Cortex of kidney (tissue), 1 donor: ENCODE measurements around the gene ATP11C.
"Not testable (repeated sequence)": the region's sequence is repeated elsewhere in the genome, so short reads cannot be mapped to it uniquely, and the experiment has no call there.

Experiments used
- DNase-seq: peaks from one replicate; lab custom pipeline; 2025; lab: John Stamatoyannopoulos, UW

ATP11C gene

DNA sequence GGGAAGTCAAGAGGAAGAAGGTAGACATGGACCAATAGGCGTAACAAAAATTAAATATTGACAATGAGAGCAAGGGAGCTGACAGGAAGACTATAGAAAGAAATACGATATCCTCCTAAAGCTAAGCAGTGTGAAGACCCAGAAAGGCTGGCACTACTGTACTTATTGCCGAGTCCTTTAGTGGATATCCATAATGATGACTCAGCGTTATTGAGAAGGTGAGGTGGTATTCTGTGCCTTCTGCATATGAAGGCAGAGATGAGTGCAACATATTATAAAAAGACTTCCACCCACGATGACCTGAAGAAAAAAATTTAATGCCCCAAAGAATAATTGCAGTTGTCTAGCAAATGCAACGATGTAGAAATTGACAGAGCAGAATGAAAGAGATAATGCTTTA is 211.9 kb downstream of the ATP11C start:
- DNase-seq, result no peak

DNA sequence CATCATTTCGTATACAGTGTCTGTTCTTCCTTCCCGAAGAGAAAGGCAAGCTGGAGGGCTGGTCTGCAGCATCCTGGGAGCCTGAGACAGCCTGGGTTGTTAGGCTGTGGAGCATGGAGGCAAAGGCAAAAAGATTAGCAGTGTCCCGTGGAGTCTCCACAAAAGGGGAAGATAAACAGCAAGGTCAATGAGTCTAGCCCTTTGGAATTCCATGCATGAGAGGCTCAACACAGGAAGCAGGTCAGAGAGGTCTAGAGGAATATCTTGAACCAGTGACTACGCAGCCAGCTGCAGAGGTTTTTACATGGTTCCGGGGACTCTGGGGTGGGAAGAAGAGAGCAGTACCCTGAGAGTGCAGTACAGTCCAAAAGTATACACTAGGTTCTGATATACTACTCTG is 212.7 kb downstream of the ATP11C start:
- no peak for DNase-seq

DNA sequence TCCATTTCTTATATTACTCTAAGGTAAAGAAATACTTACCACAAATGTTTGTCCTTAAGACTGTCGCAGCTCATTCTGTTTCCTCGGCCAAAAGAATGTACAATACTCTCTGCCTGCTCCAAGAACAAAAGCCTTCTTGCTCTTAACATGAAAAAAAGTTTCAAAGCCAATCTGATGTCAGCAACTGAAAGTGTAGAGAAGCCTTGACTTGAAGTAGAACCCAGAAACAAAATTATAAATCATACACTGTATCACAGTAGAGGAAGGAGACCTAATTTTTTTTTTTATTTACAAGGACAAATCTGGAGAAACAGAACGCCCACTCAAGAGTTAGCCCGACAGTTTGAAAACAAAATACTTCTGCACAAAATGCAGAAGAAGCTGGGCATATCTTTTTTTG is 224.8 kb downstream of the ATP11C start, which contains the start of gene MCF2:
TSS of gene MCF2 (minus strand) at position 101 of the 400 bp plus-strand sequence. CDS start 56,423 bp downstream, outside the sequence.
- DNase-seq, result no peak

DNA sequence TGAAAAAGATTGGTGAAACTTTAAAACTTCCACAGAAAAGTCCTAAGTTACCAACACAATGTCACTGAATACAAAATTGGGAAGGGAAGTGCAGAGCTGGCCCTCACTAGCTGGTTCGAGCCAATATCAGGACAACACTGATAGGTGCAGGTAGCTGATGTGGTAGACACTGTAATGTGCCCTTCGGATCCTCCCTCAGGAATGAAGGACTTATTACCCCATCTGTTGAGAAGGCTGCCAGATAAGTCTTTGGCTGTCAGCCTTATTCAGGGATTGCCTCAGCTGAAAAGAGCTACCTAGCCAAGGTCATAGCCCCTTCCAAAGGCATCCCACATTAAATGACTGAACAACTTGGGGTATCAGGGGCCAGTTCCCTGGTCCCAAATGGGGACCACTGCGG is 230.2 kb downstream of the ATP11C start:
- DNase-seq, result no peak

DNA sequence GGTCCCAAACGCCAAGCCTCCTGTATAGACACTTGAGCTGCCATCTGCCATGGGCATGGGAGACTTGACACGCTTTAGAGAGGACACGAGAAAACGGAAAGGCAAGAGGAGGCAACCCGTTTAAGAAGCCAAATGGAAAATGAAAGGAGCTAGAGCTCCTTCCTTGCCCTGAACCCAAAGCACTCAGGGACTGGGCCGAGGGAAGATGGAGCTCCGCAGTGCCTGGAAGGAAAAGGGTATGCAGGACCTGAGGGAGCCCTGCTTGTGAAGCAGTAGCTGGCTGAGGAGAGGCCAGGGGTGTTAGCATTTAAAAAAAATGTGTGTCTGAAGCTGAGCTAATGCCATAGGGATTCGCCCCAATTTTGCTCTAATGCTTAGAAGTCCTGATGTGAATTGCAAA is 239.9 kb downstream of the ATP11C start:
- DNase-seq, result no peak

DNA sequence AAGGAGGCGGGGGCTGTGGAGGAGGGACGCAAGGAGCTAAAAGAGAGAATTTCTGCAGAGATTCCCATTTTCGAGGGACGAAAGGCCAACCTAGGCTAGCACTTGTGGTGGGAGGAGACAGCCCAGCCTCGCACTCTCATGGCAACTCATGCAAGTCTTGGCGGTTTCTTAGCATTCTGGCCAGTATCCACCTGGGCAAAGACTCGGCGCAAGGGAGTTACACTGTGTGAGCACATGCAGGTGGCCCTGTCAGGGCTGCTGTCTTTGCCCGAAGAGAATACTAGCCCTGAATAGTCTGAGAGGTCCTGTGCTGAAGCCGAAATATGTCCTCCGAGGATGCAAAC is 240.4 kb downstream of the ATP11C start:
- no peak for DNase-seq

DNA sequence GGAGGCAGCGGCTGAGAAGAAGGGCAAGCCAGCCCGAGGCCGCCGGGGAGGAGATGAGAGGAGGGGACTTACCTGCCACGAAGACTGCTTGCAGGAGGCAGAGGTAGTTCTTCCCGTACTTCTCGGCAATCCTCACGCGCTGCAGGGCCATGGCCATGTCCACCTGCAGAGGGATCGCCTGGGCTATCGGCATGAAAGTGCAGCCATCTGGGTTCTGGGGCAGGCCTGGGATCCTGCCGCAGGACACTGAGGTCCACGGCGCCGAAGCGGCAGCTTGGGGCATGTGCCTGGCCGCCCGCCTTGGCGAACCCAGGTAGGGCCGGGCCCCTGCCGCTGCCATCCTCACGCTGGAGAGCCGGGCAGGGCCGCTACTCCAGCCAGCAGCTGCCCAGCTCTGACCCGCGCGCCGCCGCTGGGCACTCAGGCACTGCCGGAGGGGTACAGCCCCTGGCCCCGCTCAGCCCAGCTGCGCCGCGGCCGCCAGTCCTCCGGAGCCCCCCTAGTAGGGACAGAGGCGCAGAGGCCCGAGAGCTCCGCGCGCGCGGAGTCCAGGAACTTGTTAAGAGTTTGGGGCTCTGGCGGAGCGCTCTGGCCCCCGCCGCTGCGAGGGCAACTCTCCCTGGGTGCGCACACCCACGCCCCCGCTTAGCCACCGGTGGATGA is 240.9 kb downstream of the ATP11C start:
- no peak for DNase-seq

DNA sequence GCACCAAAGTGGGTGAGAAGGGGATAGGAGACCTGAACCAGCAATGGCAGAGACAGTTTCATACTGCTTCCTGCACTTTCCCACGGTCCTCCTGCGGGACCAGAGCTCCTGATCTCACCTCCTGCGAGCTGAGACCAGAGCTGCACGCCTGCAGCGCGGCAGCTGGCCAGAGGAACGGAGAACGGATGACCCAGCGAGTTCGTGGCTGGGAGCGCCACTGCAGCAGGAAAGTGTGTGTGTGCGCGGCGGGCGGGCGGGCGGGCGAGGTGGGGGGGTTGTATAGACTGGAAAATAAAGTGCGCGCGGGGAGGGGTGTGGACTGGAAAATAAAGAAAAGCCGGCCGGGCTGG is 241.4 kb downstream of the ATP11C start:
- DNase-seq, result no peak

DNA sequence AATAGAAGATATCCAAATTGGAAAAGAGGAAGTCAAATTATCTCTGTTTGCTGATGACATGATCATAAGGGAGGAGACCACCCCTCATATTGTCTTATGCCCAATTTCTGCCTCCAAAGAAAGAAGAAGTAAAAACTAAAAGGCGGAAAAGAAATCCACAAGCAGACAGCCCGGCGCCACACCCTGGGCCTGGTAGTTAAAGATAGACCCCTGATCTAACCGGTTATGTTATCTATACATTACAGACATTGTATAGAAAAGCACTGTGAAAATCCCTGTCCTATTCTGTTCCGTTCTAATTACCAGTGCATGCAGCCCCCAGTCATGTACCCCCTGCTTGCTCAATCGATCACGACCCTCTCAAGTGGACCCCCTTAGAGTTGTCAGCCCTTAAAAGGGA is 247.7 kb downstream of the ATP11C start:
- not testable (repeated sequence) for DNase-seq

DNA sequence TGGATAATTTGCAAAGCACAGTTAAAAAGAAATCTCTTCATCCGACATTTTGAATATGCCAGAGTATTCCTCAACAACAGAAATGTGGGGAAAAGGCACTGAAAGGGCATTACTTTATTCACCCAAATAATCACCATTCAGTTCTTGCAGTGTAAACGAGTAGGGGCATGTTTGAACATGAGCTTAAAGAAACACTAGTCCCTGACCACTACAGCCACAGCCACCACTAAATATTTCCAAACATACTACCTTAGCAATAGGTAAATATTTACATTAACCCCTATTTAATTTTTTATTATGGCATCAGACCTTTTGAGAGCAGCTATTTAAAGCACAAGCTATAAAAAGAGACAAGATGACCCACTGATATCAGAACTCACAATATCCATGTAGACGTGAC is 252.5 kb downstream of the ATP11C start:
- no peak for DNase-seq
